HUES48 (cell line): ENCODE measurements around the gene PTMA.

Experiments
- H3K27ac ChIP-seq: one replicate; pipeline ENCODE4 v1.7.0; 2013; ENCODE audit warnings: low read depth, low read length, inconsistent platforms
- H3K27me3 ChIP-seq: 2 replicates; pipeline ENCODE4 v1.6.1; 2013; ENCODE audit warnings: mild to moderate bottlenecking, low read length; ENCODE audit not compliant: control insufficient read depth, insufficient read depth
- H3K36me3 ChIP-seq: 2 replicates; pipeline ENCODE4 v1.6.1; 2013; ENCODE audit warnings: low read length; ENCODE audit not compliant: control insufficient read depth, insufficient read depth
- H3K4me1 ChIP-seq: 2 replicates; pipeline ENCODE4 v1.6.1; 2013; ENCODE audit warnings: mild to moderate bottlenecking, low read length; ENCODE audit not compliant: control insufficient read depth, insufficient read depth
- H3K4me3 ChIP-seq: 2 replicates; pipeline ENCODE4 v1.5.1; 2013; ENCODE audit warnings: mild to moderate bottlenecking, low read depth, low read length
- H3K9ac ChIP-seq: 2 replicates; pipeline ENCODE4 v1.6.1; 2013; ENCODE audit warnings: mild to moderate bottlenecking, low read depth, low read length, moderate library complexity
- H3K9me3 ChIP-seq: 2 replicates; pipeline ENCODE4 v1.6.1; 2013; ENCODE audit warnings: low read length; ENCODE audit not compliant: control insufficient read depth, insufficient read depth

PTMA gene

DNA sequence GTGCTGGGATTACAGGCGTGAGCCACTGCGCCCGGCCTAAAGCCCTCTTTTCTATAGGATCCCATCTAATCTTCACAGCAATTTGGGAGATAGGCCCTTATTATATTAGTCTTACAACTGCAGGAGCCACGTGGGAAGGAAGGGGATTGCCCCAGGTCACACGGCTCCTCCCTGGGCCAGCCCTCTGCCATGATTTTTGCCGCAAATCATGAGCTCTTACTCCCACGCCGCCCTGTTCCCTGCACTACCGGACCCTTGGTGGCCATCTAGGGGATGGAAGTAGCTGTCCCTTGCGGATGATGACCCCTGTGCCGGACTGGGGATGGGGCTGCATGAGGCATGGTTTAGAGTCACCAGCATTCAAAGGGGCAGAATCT, 28.4 kb upstream of the PTMA start:
- Histone ChIP-seq H3K4me1 (peaks cover 22% of the 10 kb centered on the region), H3K27ac (peak overlapping the region; percentile 100), H3K9ac (peak overlapping the region; percentile 77), H3K27me3 (no peaks in the 10 kb centered on the region), H3K9me3 (no peaks in the 10 kb centered on the region), H3K4me3 (peak overlapping the region; percentile 43), H3K36me3 (no peaks in the 10 kb centered on the region)

DNA sequence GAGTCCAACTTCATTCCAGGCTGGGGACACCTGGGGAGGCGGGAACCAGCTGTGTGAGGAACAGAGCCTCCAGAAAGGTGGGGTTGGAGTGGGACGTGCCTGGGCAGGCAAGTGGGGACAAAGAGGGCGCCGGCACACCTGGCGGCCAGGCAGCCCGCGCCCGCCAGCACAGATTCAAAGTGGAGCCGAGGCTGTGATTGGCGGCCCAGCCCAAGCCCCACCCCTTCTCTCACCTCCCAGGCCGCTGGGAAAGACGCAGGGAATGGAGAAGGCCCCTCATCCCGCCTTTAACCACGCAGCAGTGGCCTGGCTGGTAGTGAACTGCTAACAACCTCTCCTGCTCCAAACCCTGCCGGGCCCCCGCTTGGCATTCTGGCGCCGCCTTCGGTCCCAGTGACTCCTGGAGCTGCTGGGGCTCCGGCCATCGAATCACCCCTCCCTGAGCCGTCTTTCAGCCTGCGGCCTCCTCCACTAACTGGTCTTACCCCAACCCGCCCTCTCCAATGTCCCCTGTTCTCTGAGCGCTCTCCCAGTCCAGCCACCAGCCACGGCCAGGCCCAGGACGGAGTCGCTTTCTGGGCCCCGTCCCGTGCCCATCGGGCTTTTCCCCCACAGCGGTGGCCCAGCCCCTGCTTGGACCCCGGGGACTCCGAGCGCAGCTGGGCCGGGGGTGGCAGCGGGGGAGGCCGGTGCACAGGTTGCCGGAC, 27.9 kb upstream of the PTMA start:
- Histone ChIP-seq H3K27ac (peak overlapping the region; percentile 100), H3K4me3 (peak overlapping the region; percentile 67), H3K36me3 (no peaks in the 10 kb centered on the region), H3K9me3 (no peaks in the 10 kb centered on the region), H3K9ac (peak overlapping the region; percentile 82), H3K4me1 (peaks cover 23% of the 10 kb centered on the region), H3K27me3 (no peaks in the 10 kb centered on the region)

DNA sequence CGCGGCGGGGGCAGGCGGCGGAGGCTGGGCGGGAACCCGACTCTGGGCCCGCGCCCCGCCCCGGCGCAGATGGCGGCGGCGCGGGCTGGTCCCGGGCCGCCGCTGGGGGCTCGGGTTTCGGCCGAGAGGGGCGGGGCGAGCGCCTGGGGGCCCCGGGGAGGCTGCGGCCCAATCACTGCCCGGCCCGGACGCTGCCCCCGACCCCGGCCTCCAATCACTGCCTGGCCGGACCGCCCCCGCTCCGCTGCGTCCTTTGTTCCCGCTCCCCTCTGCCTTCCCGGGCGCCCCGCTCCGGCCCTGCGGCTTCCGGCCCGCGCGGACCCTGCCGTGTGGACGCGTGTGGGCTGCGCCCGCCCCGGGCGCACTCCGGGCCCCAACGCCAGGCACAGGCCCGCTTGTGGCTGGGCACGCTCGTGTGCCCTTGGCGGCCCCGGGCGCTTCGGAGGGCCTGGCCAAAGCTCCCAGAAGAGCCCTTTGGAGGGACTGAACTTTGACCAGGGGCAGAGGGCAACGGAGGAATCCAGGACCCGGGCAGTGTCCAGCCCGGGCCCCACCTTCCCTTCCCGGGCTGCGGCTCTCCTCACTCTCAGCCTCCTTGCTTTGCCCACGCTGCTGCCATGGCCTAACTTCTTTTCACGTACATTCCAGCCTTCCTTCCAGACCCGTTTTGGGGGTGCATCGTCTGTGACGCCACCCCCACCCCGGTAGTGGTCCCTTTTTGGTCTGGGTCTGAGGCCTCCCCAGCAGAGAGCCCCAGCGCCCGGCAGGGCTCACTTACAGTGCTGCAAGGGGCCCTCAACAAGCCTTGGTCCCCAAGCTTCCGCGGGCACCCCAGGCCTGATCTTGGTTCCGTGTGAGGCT, 27.1 kb upstream of the PTMA start:
- Histone ChIP-seq H3K36me3 (no peaks in the 10 kb centered on the region), H3K4me1 (peaks cover 26% of the 10 kb centered on the region)

DNA sequence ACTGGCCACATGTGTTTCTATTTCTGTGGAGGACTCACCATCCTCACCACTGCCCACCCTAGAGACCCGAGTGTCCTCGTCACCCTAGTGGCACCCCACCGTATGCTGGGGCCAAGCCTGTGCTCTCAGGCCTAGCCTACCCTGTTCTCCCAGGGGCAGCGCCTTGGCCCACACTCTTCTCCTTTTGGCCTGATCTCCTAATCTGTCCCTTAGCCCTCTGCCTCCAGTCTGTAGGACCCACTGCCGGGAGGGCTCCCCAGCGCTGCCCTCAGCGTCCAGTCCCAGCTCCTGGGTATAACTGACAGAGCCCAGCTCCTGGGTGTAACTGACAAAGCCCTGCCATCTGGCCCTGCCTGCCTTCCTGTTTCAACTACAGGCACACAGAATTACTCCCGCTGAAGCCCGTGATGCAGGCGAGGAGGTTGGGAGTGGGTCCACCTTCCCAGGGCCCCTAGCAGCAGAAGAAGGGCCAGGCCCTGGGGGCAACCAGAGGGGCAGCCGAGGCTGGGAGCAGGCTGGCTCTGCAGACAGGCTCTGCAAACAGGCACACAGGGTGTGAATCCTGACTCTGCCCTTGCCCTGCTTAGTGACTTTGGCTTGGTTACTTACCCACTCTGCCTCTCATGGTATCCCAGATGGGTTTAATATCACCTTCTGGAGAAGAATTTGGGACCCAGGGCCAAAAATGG, 25.6 kb upstream of the PTMA start:
- no peak overlapping the region for H3K9ac ChIP-seq
- H3K27me3 ChIP-seq, result no peaks in the 10 kb centered on the region
- H3K9me3 ChIP-seq, result no peaks in the 10 kb centered on the region
- peaks cover 38% of the 10 kb centered on the region for H3K4me1 ChIP-seq
- H3K36me3 ChIP-seq, result no peaks in the 10 kb centered on the region
- H3K27ac ChIP-seq, result no peak overlapping the region
- H3K4me3 ChIP-seq, result no peak overlapping the region

More for the DNA sequence above, 27.1 kb upstream of the PTMA start:
- Histone ChIP-seq H3K27ac (peak overlapping the region; percentile 100), H3K27me3 (no peaks in the 10 kb centered on the region), H3K9me3 (no peaks in the 10 kb centered on the region), H3K9ac (peak overlapping the region; percentile 96), H3K4me3 (peak overlapping the region; percentile 74)

DNA sequence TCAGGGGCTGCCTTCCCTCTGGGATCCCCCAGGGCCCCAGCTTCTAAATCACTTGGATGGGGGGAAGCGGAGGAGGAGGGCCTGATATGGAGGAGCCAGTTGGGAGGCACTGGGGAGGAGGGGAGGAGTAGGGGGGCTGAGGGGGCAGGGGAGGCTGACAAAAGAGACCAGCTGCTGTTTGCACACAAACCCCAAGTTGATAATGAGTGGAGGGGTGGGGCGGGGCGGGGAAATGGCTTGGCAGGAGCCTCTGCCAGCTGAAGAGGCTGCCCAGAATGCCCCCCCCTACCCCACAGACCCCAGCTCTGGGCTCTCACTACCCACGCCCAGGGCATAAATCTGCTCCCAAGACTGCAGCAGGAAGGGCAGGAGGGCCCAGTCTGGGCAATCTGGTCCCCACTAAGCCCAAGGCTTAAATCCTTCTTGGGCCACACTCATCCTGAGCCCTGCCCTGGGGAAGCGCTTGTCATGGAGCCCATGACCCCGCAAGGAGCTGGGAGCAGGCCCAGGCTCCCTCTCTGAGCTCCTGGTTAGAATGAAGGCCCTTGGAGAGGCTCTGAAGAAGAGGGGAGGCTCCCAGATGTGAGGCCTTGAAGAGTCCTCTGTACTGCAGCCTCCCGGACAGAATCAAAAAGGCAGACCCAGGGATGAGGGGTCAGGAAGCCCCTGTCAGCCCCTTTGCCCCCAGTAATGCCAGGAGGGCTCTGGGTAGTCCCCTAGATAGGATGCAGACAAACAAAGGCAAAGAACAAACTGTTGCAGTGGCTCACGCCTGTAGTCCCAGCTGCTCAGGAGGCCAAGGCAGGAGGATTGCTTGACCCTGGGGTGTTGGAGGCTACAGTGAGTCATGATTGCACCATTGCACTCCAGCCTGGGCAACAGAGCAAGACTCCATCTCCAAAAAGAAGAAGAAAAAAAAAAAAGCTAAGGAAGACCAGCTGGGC, 24.8 kb upstream of the PTMA start:
- no peak overlapping the region for H3K27ac ChIP-seq
- no peaks in the 10 kb centered on the region for H3K36me3 ChIP-seq
- H3K27me3 ChIP-seq, result no peaks in the 10 kb centered on the region
- H3K9me3 ChIP-seq, result no peaks in the 10 kb centered on the region
- H3K9ac ChIP-seq, result no peak overlapping the region
- H3K4me1 ChIP-seq, result peaks cover 38% of the 10 kb centered on the region
- no peak overlapping the region for H3K4me3 ChIP-seq

DNA sequence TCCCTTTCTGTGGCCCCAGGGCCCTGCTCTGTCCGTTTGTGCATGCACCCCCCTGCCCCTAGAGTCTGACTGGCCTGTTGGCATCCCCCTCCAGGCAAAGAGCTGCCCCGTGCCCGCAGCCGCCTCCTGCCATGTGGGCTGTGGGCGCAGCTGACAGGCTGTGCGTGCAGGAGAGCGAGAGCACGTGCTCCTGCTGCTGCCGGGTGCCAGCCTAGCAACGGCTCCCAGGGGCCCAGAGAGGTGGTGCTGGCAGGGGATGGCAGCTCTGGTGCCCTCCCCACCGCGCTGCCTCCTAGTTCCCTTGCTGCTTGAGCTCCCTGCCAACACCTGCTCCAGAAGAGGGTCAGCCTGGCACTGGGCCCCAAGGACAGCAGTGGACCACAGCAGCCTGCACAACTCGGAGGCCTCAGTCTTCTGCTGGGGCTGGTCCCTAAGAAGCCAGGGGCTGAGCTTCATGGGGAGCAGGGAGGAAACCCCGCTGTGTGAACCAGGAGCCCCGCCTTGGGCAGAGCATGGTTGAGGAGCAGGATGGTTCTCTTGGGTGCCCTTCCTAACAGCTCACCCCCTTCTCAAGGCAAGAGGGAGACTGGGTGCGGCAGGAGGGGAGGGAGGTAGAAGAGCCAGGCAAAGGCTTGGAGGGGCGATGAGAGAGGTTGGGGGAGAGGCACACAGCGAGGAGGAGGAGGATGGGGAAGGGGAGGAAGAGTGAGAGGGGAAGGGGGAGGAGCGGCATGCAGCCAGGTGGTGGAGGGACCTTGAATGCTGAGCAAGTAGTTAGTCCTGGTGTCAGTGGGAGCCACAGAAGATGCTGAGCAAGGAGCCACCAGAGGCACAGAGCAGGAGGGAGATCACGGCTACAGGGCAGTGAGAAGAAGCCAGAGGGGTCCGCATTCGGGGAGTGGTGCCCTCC, 23.8 kb upstream of the PTMA start:
- peaks cover 38% of the 10 kb centered on the region for H3K4me1 ChIP-seq

DNA sequence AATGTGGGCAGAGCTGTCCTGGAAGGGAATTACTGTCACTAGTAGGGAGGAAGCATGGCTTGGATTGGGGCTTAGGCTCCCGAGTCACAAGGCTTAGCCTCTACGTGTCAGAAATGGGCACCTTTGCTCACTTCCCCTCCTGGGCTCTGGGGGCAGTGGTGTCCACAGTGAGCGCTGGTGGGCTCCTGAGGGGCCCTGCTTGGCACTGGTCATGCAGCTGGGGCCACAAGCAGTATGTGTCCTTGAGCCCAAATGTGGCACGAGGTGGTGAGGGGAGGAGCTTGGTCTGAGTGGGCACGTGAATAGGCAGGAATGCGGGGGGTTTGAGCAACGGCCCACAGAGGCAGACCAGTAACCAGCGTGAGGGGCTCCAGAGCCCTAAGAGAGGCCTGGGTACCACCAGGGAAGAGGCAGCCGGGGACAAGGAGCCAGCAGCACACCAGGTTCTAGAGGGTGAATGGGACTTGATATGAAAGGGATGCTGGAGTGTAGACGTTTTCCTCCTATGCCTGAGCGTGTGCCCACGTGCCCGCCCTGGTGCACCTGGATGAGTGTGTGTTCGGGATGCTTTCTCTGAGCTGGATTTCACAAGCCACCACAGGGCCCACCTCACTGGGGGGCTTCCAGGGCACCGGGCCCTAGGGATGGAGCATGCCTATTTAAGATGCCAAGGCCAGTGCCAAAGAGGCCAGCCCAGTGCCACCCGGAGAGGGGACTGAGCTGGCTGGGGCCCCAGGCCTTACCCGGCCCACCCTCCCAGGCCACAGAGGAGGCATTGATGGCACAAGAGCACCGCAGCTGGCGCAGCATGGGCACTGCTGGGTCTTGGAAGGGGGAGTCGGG, 22.8 kb upstream of the PTMA start:
- Histone ChIP-seq H3K27me3 (no peaks in the 10 kb centered on the region), H3K9ac (no peak overlapping the region), H3K27ac (no peak overlapping the region), H3K36me3 (no peaks in the 10 kb centered on the region), H3K9me3 (no peaks in the 10 kb centered on the region), H3K4me3 (peak overlapping the region; percentile 24; the same call in 1 of the 2 replicates), H3K4me1 (peaks cover 31% of the 10 kb centered on the region)

More for the DNA sequence above, 23.8 kb upstream of the PTMA start:
- Histone ChIP-seq H3K4me3 (no peak overlapping the region), H3K9ac (no peak overlapping the region), H3K27me3 (no peaks in the 10 kb centered on the region), H3K36me3 (no peaks in the 10 kb centered on the region), H3K9me3 (no peaks in the 10 kb centered on the region), H3K27ac (no peak overlapping the region)

DNA sequence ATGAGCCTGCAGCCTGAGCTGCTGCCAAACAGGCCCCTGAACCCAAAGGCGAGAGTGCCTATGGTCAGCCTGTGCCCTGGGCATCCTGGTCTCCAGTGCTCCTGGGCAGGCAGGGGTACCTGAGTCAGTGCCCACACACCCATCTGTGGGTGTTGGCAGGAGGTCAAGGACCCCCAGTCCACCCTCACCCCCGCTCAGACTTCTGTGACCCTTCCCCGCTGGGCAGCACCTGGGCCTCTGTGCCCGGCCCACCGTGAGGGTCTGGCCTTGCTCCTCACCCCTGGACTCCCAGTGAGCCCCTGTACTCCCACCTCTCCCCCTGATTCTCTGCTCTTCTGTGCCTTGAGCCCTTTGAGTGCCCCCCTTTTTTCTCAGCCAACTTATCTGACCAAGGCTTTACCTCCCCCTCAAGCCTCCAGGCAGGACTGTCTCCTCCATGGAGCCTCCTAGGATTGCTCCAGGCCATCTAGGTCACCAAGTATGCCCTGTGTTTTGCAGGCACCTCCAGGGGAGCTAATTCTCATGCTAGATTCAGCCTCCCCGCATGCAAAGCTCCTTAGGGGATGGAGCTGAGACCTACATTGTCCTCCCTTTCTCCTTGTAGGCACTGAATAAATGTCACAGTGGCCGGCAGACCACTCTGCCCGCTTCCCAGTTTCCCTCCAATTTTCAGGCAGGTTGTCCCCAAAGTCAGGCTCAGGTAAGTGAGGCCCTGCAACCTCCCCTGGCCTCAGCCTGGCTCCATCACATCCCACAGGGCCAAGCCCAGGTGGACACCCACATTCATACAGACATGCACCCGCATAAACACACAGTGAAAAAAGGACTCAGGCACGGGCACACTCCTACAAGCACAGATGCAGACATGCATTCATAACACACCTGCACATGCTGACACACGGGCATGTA, 21.9 kb upstream of the PTMA start:
- no peaks in the 10 kb centered on the region for H3K9me3 ChIP-seq
- peaks cover 30% of the 10 kb centered on the region for H3K4me1 ChIP-seq
- H3K4me3 ChIP-seq, result no peak overlapping the region
- no peak overlapping the region for H3K27ac ChIP-seq
- H3K27me3 ChIP-seq, result no peaks in the 10 kb centered on the region
- no peaks in the 10 kb centered on the region for H3K36me3 ChIP-seq
- H3K9ac ChIP-seq, result no peak overlapping the region
